Dermis blood vessel endothelial cell (primary cell): ENCODE measurements around the gene SCAF4. TPM values are rescaled to one million over a fixed set of nuclear protein-coding genes. Genes with fewer than 3 reads are reported as not detected.

Source experiments
- DNase-seq: peaks from one replicate; pipeline ENCODE4 v3.0.0; 2010
- total RNA-seq: library from RNA; depleted of rRNA; stranded (reverse); fragments of >200 nt; gene quantifications from 2 replicates; pipeline ENCODE4 v1.2.3, GENCODE V29; 2014

Gene SCAF4
- total RNA-seq, 1 donor from 2014 or later, result 5.3 TPM

DNA sequence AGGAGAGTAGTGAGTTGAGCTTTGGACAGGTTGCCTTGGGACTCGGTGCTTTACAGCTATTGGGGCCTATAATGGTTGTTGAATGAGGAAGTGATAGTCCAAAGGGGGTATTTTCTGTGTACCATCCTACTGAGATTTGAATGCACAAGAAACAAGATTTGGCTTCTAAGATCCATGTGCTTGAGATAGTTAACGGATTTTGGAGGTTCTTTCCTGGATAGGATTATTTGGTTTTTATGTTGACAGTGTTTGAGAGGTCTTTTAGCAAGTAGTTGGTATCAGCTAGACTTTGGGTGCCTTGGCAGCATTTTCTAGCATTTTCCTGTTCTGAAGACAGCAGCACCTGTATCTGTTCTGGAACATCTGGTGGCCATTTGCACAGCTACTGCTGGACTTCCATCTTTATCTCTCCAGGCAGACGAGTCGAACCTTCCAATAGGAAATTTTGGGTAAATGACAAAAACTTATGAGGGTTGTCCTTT lies 3.6 kb upstream of the SCAF4 start:
- DNase-seq, result no peak

- DNase-seq, result no peak
Observed at GRCh38 chr21:31733551-31734149, 1.7 kb upstream of the SCAF4 start.

GRCh38 chr21:31732597-31733550 lies 956 bp upstream of the SCAF4 start:
- no peak for DNase-seq

DNA sequence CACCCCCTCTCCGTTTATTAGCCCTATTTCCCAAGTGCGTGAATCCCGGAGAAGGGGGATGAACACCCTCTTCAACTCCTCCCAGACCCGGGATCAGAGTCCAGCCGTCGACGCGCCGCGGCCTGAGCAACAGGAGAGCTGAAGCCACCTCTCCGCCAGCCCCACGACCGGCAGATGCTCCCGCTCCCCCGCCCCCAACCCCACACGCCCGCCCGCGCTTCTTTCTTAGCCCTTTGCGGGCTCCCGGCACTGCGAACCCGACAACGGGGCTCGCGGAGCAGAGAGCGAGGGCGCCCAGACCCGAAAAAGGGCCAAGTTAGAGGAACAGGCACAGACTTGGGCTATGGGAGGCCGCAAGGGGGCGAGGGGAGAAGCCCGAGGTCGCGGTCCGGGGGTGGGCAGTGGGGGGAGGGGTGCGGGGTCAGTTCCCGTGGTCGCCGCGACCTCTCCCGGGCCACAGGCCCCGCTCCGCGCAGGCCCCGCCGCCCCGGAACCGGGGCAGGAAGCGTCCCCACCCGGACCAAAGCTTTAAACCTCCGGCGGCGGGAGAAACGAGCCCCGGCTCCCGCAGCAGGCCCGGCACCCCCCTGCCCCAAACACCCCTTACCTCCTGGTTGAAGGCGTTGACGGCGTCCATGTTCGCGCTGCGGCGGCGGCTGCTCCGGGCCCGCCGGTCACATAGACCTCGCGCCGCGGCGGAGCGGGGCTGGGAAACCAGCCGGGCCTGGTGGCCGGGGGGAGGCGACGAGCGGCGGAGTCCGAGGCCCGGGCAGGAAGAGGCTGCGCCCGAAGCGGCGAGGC lies 662 bp downstream of the SCAF4 start:
- peak; percentile 48 for DNase-seq

DNA sequence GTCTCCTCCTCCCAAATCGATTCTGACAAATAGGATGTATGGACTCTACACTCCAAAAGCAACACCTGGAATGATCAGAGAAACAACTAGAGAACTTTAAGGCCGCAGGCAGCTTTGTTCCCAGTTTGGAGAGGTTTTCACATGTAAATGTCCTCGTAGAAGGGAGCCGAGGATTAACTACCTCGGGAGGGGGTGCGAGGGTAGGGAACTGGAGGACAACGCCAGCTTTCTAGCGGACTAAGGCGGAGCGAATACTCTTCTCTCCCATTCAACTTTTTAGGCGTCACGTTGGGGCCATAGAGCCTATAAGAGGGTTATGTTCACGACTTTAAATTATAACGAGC lies 1.2 kb downstream of the SCAF4 start:
- DNase-seq, result peak; percentile 40

GRCh38 chr21:31729622-31730343 lies 2.1 kb downstream of the SCAF4 start:
- peak; percentile 13 for DNase-seq

- no peak for DNase-seq
Observed at GRCh38 chr21:31728952-31729351, 3.0 kb downstream of the SCAF4 start.

- no peak for DNase-seq
Observed at GRCh38 chr21:31728191-31728590, 3.7 kb downstream of the SCAF4 start.

GRCh38 chr21:31727181-31727580 lies 4.7 kb downstream of the SCAF4 start:
- DNase-seq, result no peak

DNA sequence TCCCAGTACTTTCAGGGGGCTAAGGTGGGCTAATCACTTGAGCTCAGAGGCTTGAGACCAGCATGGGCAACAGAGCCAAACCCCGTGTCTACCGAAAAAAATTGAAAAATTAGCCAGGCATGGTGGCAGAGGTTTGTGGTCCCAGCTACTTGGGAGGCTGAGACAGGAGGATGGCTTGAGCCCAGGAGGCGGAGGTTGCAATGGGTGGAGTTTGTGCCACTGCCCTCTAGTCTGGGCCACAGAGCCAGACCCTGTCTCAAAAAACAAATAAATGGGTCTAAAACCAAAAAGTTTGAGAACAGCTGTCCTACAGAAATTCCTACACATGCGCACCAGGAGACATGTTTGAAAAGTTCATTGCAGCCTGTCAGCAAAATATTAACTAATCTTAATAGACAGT lies 5.5 kb downstream of the SCAF4 start:
- no peak for DNase-seq

DNA sequence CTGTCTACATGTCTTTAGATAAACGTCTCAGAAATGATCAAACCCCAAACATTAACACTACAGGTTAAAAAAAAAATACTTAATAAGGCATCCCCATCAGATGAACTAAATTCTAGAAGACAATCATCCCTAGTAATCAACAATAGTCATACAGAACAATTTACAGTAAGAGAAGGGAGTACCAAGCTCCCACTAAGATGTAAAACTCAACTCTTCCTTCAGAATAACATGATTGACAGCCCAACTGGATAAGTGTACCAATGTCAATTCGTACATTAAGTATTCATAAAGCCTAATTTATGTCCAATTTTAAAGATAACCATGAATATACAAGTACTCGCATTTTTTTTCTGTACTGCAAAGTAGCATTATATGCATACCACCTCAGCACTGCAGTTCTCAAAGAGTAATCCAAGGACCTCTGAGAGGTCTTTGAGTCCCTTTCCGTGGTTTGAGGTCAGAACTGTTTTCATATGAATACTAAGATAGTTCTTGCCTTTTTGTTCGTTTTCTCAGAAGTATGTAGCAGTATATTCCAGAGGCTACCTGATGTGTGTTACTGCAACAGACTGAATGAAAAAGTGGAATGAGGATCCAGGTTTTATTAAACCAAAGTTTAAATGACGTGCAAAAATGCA lies 6.6 kb downstream of the SCAF4 start:
- no peak for DNase-seq

- no peak for DNase-seq
Observed at GRCh38 chr21:31724552-31724951, 7.4 kb downstream of the SCAF4 start.

- no peak for DNase-seq
Observed at GRCh38 chr21:31721381-31721780, 10.5 kb downstream of the SCAF4 start.

DNA sequence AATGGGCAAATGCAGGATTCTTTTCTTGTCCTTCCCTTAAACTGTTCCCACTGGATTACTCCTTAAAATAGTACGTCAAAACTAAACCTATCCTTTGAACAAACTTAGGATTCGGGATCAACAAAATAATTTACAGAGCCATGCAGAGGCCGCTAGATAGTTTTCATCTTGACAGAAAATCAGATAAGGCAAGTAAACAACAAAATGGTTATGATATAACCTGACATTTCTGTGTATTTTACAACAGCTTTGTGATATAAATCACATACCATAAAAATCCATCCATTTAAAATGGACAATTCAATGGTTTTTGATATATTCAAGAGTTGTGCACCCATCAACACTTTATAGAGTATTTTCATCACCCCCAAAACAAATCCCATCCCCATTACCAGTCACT lies 11.2 kb downstream of the SCAF4 start:
- DNase-seq, result no peak

GRCh38 chr21:31720330-31720729 lies 11.6 kb downstream of the SCAF4 start:
- no peak for DNase-seq

- no peak for DNase-seq
Observed at GRCh38 chr21:31716106-31716505, 15.8 kb downstream of the SCAF4 start.

DNA sequence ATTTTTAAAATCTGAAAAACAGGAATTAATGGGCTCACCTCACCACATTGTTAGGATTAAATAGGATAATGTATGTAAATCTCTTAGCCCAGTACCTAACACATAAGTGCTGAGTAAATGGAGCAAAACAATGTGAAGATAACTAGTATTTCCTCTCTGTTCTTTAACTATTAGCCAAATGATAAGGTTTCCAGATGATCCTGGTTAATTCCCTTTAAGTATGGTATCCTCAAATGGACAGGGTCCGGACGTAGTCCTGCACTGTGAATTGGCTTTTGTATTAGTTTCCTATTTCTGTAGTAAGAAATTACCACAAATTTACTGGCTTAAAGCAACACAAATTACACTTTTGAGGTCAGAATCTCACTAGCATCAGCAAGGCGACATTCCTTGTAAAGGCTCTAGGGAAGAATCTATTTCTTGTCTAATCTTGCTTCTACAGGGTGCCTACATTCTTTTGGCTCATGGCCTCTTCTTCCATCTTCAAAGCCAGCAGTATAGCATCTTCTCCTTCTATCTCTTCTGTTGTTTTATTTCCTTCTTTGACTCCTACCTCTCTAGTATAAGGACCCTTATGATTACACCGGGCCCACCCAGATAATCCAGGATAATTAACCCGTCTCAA lies 17.1 kb downstream of the SCAF4 start:
- no peak for DNase-seq

DNA sequence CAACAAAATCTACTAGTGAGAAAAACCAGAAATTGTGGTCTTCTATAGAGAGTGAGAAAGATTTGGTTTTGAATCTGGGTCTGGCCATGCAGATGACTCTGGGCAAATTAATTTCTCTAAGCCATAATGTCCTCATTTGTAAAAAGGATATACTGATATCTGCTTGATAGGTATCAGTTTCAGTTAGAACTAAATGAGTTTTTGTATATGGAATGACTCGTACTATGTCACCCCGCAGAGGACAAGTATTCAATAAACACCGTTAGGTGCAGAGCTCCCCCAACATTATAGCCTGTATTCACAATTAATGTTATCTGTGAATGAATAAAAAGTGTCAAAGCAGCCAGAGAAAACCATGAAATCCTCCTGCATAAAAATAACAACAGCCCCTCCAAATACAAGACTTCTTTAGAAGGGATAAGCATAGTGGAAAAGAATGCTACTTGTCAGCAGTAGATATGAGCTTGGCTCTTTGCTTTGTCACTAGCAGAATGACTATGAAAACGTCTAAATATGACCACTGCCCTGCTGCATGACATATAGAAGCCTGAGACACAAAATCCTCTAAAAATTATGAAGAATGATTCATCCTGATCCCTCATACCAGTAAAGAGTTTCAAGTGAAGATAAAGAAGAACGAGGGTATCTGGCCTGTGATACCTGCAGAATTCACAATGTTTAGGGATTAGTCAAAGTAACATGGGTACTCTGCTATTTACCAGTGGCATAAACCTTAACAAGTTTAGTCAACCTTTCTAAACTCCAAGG lies 17.8 kb downstream of the SCAF4 start:
- DNase-seq, result no peak

DNA sequence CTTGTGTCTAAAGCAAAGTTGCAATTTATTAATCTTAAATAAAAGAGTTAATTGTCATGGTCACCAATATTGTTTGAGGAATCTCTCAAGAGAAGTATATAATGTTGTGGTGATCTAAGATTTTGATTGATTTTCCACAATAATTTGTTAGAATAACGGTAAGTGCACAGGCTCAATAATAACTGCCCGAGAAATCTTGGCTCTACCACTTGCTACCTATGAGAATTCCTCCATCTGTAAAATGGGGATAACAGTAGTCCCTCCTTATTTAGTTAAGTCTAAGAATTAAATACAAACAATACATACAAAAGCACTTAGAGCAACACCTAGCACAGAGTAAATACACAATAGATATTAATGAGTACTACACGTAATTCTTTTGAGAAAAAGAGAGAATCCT lies 18.8 kb downstream of the SCAF4 start:
- DNase-seq, result no peak

DNA sequence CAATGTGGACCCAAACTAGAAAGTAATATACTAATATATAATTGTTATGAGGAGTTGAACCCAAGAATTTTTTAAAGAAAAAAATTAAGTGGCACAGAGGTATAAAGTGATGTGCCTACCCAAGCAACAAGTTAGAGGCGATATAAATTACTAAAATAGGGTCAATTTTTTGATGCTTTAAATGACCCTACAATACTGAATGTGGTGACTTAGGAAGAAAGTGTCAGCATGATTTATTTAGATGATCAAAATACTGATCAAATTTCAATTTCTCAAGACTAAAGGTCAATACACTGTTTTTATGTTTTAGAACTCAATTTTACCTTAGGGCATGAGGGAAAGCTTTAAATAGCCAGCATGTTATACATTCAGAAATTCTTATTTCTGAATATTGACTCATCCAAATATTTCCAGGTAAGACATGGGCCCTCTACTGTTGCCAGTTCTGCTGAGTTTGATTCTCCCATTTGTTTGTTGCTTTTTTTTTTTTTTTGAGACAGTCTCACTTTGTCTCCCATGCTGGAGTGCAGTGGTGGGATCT lies 20.1 kb downstream of the SCAF4 start:
- DNase-seq, result no peak

- no peak for DNase-seq
Observed at GRCh38 chr21:31711326-31711725, 20.6 kb downstream of the SCAF4 start.
